Measurements from ENCODE around the gene CD93. TPM values are rescaled to one million over a fixed set of nuclear protein-coding genes. Genes with fewer than 3 reads are reported as not detected.

Gene CD93
- total RNA-seq, 6 experiments from 2014 or later, result not detected

DNA sequence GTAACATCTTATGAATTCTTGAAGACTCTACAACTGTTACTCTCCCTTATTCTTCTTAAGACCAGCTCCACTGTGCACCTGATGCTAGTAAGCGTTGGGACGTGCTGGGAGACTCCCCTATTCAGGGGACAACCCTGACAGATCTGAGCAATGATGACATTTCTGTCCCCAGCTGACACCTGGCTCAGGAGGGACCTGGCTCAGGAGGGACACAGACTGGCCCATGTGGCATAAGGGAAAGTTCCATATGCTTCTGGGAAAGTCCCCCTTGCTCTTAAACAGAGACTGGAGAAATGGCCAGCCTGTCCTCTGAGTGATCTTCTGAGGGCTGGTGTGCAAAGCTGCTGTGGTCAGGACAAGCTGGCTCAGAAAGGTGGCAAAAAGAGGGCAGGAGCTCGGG is 10.0 kb upstream of the CD93 start:
- Mint-ChIP-seq H3K27ac (no peak overlapping the region), H3K9me3 (no peaks in the 10 kb centered on the region), H3K4me3 (no peak overlapping the region), H3K36me3 (ENCODE audit: low read depth) (no peaks in the 10 kb centered on the region), H3K4me1 (ENCODE audit: low read depth) (no peaks in the 10 kb centered on the region), H3K27me3 (ENCODE audit: insufficient read depth) (peaks cover 25% of the 10 kb centered on the region)
- TF ChIP-seq CTCF (IDR thresholded peaks at IDR 0.05), result no peak
- no peak for DNase-seq

DNA sequence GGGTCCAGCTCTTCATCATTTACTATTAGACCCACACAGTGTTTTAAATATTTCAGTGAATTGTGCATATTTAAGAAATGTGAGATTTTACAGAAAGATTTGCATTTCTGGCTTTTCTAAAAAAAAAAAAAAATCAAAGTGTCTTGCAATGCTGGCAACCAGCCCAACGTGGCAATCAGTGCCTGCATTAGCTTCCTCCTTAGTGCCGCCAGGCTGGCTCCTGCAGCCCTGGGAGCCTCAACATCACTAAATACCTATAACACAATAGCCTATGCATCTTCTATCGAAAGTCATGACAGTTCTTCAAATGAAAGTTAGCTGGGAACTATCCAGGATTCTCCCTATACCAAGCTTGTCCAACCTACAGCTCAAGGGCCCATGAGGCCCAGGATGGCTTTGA is 9.4 kb upstream of the CD93 start:
- Mint-ChIP-seq H3K9me3 (no peaks in the 10 kb centered on the region), H3K4me3 (no peak overlapping the region), H3K27me3 (ENCODE audit: insufficient read depth) (peaks cover 27% of the 10 kb centered on the region), H3K27ac (no peak overlapping the region), H3K36me3 (ENCODE audit: low read depth) (no peaks in the 10 kb centered on the region), H3K4me1 (ENCODE audit: low read depth) (no peaks in the 10 kb centered on the region)
- DNase-seq, result no peak
- no peak for TF ChIP-seq CTCF (IDR thresholded peaks at IDR 0.05)

- Mint-ChIP-seq H3K4me3 (no peak overlapping the region), H3K36me3 (ENCODE audit: low read depth) (no peaks in the 10 kb centered on the region), H3K9me3 (no peaks in the 10 kb centered on the region), H3K4me1 (ENCODE audit: low read depth) (no peaks in the 10 kb centered on the region), H3K27me3 (ENCODE audit: insufficient read depth) (peaks cover 27% of the 10 kb centered on the region), H3K27ac (no peak overlapping the region)
- no peak for DNase-seq
- no peak for TF ChIP-seq CTCF (IDR thresholded peaks at IDR 0.05)
Measured at GRCh38 chr20:23094927-23095326, 8.8 kb upstream of the CD93 start.

- TF ChIP-seq CTCF (IDR thresholded peaks at IDR 0.05), result no peak
Measured at GRCh38 chr20:23094213-23094896, 8.2 kb upstream of the CD93 start.

GRCh38 chr20:23093613-23094012 is 7.5 kb upstream of the CD93 start:
- Mint-ChIP-seq H3K27ac (no peak overlapping the region), H3K27me3 (ENCODE audit: insufficient read depth) (peaks cover 35% of the 10 kb centered on the region)

More at GRCh38 chr20:23094213-23094896, 8.2 kb upstream of the CD93 start:
- Mint-ChIP-seq H3K4me1 (ENCODE audit: low read depth) (no peaks in the 10 kb centered on the region), H3K27ac (no peak overlapping the region), H3K27me3 (ENCODE audit: insufficient read depth) (peaks cover 31% of the 10 kb centered on the region), H3K36me3 (ENCODE audit: low read depth) (no peaks in the 10 kb centered on the region), H3K4me3 (no peak overlapping the region), H3K9me3 (no peaks in the 10 kb centered on the region)
- no peak for DNase-seq

More at GRCh38 chr20:23093613-23094012, 7.5 kb upstream of the CD93 start:
- no peak overlapping the region for H3K4me3 Mint-ChIP-seq
- no peaks in the 10 kb centered on the region for H3K36me3 Mint-ChIP-seq (ENCODE audit: low read depth)
- no peak for DNase-seq
- H3K4me1 Mint-ChIP-seq (ENCODE audit: low read depth), result no peaks in the 10 kb centered on the region
- H3K9me3 Mint-ChIP-seq, result no peaks in the 10 kb centered on the region
- TF ChIP-seq CTCF (IDR thresholded peaks at IDR 0.05), result no peak

Data from HFFc6 (cell line).